ENCODE data around the gene MAGIX.

MAGIX gene

GRCh38 chrX:49176421-49177326, 14.1 kb downstream of the MAGIX start:
- TF ChIP-seq NFIC (IDR thresholded peaks at IDR 0.05) (no peak), REST (IDR thresholded peaks at IDR 0.05; ENCODE audit: low read depth) (no peak), MAX (IDR thresholded peaks at IDR 0.05) (no peak), TAF1 (IDR thresholded peaks at IDR 0.05; ENCODE audit: low read depth) (no peak), YY1 (IDR thresholded peaks at IDR 0.05; ENCODE audit: low read depth) (no peak), CEBPB (IDR thresholded peaks at IDR 0.05) (no peak), TEAD4 (IDR thresholded peaks at IDR 0.05) (no peak), EGR1 (IDR thresholded peaks at IDR 0.05) (no peak), RAD21 (IDR thresholded peaks at IDR 0.05; ENCODE audit: low read depth) (no peak), EP300 (IDR thresholded peaks at IDR 0.05; ENCODE audit: borderline replicate concordance) (no peak), FOXM1 (IDR thresholded peaks at IDR 0.05; ENCODE audit: borderline replicate concordance, low read depth) (no peak), ZBTB7A (IDR thresholded peaks at IDR 0.05; ENCODE audit: low read depth) (no peak), TCF12 (IDR thresholded peaks at IDR 0.05; ENCODE audit: low read depth) (no peak), USF1 (IDR thresholded peaks at IDR 0.05) (no peak), CREB1 (IDR thresholded peaks at IDR 0.05; ENCODE audit: low read depth) (no peak)

- TF ChIP-seq NFIC (IDR thresholded peaks at IDR 0.05) (no peak), EGR1 (IDR thresholded peaks at IDR 0.05) (no peak), REST (IDR thresholded peaks at IDR 0.05; ENCODE audit: low read depth) (no peak), CREB1 (IDR thresholded peaks at IDR 0.05; ENCODE audit: low read depth) (no peak), ZBTB7A (IDR thresholded peaks at IDR 0.05; ENCODE audit: low read depth) (no peak), CEBPB (IDR thresholded peaks at IDR 0.05) (no peak), RAD21 (IDR thresholded peaks at IDR 0.05; ENCODE audit: low read depth) (no peak), TEAD4 (IDR thresholded peaks at IDR 0.05) (no peak), EP300 (IDR thresholded peaks at IDR 0.05; ENCODE audit: borderline replicate concordance) (no peak), MAX (IDR thresholded peaks at IDR 0.05) (no peak), YY1 (IDR thresholded peaks at IDR 0.05; ENCODE audit: low read depth) (no peak), FOXM1 (IDR thresholded peaks at IDR 0.05; ENCODE audit: borderline replicate concordance, low read depth) (no peak), USF1 (IDR thresholded peaks at IDR 0.05) (no peak), TCF12 (IDR thresholded peaks at IDR 0.05; ENCODE audit: low read depth) (no peak), TAF1 (IDR thresholded peaks at IDR 0.05; ENCODE audit: low read depth) (no peak)
Observed at GRCh38 chrX:49177338-49177833, 14.8 kb downstream of the MAGIX start.

- TF ChIP-seq ZBTB7A (IDR thresholded peaks at IDR 0.05; ENCODE audit: low read depth) (no peak), TAF1 (IDR thresholded peaks at IDR 0.05; ENCODE audit: low read depth) (no peak), NFIC (IDR thresholded peaks at IDR 0.05) (no peak), TCF12 (IDR thresholded peaks at IDR 0.05; ENCODE audit: low read depth) (no peak), CEBPB (IDR thresholded peaks at IDR 0.05) (no peak), EGR1 (IDR thresholded peaks at IDR 0.05) (no peak), TEAD4 (IDR thresholded peaks at IDR 0.05) (no peak), CREB1 (IDR thresholded peaks at IDR 0.05; ENCODE audit: low read depth) (no peak), YY1 (IDR thresholded peaks at IDR 0.05; ENCODE audit: low read depth) (no peak), USF1 (IDR thresholded peaks at IDR 0.05) (no peak), MAX (IDR thresholded peaks at IDR 0.05) (no peak)
Observed at GRCh38 chrX:49177873-49178480, 15.4 kb downstream of the MAGIX start.

GRCh38 chrX:49178537-49178936, 16.0 kb downstream of the MAGIX start:
- TF ChIP-seq RAD21 (IDR thresholded peaks at IDR 0.05; ENCODE audit: low read depth) (no peak), FOXM1 (IDR thresholded peaks at IDR 0.05; ENCODE audit: borderline replicate concordance, low read depth) (no peak), CEBPB (IDR thresholded peaks at IDR 0.05) (no peak), YY1 (IDR thresholded peaks at IDR 0.05; ENCODE audit: low read depth) (no peak), MAX (IDR thresholded peaks at IDR 0.05) (no peak), TAF1 (IDR thresholded peaks at IDR 0.05; ENCODE audit: low read depth) (no peak)

All from Ishikawa (cell line).